Forelimb muscle (tissue), 1 donor: ENCODE results near the gene PHLPP2. TPM values are rescaled to one million over a fixed set of nuclear protein-coding genes. Genes with fewer than 3 reads are reported as not detected.
"Not testable (repeated sequence)": the region's sequence is repeated elsewhere in the genome, so short reads cannot be mapped to it uniquely, and the experiment has no call there.

Experiments
- DNase-seq: peaks from one replicate; pipeline ENCODE4 v3.0.0-alpha.2; 2013; ENCODE audit warnings: low read depth
- polyA plus RNA-seq: library from polyadenylated mRNA; unstranded; fragments of 120-200 nt; gene quantifications from one replicate; pipeline ENCODE4 v1.2.1, GENCODE V29; 2013; ENCODE audit not compliant: insufficient read length

PHLPP2 gene
- polyA plus RNA-seq, 1 donor: 5.7 TPM

GRCh38 chr16:71722801-71723536 lies 1.5 kb downstream of the PHLPP2 start:
- DNase-seq: no peak

GRCh38 chr16:71721066-71721740 lies 3.3 kb downstream of the PHLPP2 start:
- DNase-seq: no peak

- DNase-seq: no peak
Measured at GRCh38 chr16:71712501-71712900, 12.0 kb downstream of the PHLPP2 start.

- no peak for DNase-seq
Measured at GRCh38 chr16:71711789-71712188, 12.7 kb downstream of the PHLPP2 start.

GRCh38 chr16:71709229-71709781 lies 15.2 kb downstream of the PHLPP2 start:
- DNase-seq: no peak

GRCh38 chr16:71708696-71709095 lies 15.8 kb downstream of the PHLPP2 start:
- no peak for DNase-seq

GRCh38 chr16:71707199-71707598 lies 17.3 kb downstream of the PHLPP2 start:
- DNase-seq: no peak

- DNase-seq: no peak
Measured at GRCh38 chr16:71706046-71706445, 18.5 kb downstream of the PHLPP2 start.

- DNase-seq: no peak
Measured at GRCh38 chr16:71703333-71703732, 21.2 kb downstream of the PHLPP2 start.

GRCh38 chr16:71700831-71701230 lies 23.7 kb downstream of the PHLPP2 start:
- DNase-seq: no peak

- DNase-seq: no peak
Measured at GRCh38 chr16:71698491-71698890, 26.0 kb downstream of the PHLPP2 start.

- DNase-seq: no peak
Measured at GRCh38 chr16:71693164-71693563, 31.3 kb downstream of the PHLPP2 start.

GRCh38 chr16:71689901-71690300 lies 34.6 kb downstream of the PHLPP2 start:
- DNase-seq: no peak

- DNase-seq: no peak
Measured at GRCh38 chr16:71687861-71688260, 36.6 kb downstream of the PHLPP2 start.

- DNase-seq: not testable (repeated sequence)
Measured at GRCh38 chr16:71684280-71684679, 40.2 kb downstream of the PHLPP2 start.

- DNase-seq: no peak
Measured at GRCh38 chr16:71681360-71681759, 43.1 kb downstream of the PHLPP2 start.

GRCh38 chr16:71676236-71676635 lies 48.3 kb downstream of the PHLPP2 start:
- no peak for DNase-seq

- no peak for DNase-seq
Measured at GRCh38 chr16:71675380-71675779, 49.1 kb downstream of the PHLPP2 start.

- no peak for DNase-seq
Measured at GRCh38 chr16:71674229-71674628, 50.3 kb downstream of the PHLPP2 start.

- no peak for DNase-seq
Measured at GRCh38 chr16:71673582-71673973, 50.9 kb downstream of the PHLPP2 start.

- DNase-seq: no peak
Measured at GRCh38 chr16:71672803-71673581, 51.5 kb downstream of the PHLPP2 start.

GRCh38 chr16:71672125-71672524 lies 52.4 kb downstream of the PHLPP2 start:
- DNase-seq: no peak
